ENCODE data around the gene NTN5. TPM values are rescaled to one million over a fixed set of nuclear protein-coding genes. Genes with fewer than 3 reads are reported as not detected.
A peak's percentile ranks its signal among the peaks of the same experiment; 100 is the strongest.

Gene NTN5
- total RNA-seq, 1 experiment from 2014 or later: 0.55 TPM

DNA sequence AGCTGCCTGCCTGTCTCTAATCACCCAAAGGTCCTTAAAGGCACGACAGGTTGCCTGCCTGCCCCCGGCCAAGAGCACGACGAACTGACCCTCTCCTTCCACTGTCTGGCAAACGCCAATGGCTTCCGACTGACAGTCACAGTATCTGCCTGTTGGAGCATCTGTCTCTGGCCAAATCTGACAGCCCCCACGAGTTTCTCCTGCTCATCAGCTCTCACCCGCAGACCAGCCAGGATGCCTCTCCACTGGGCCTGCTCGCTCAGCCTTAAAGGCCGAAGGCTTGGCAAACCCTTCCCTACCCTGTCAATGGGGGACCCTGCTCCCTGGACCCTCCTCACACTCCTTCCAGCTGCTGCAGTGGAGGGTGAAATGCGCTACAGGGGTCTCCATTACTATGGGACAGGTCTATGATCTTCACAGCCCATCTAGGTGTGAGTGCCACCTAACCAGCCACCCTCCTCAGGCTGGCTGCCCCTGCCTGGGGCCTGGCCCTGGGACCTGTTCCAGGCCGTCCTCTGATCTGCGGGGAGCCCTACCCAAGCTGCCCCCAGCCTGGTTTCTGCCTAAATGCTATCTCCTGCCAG lies 58.9 kb downstream of the NTN5 start:
- no peaks in the 10 kb centered on the region for H3K9me3 ChIP-seq (ENCODE audit: control insufficient read depth, low read depth, low read length)
- no peak overlapping the region for H2AK5ac ChIP-seq (ENCODE audit: insufficient read length, low read length)
- H3K56ac ChIP-seq (ENCODE audit: insufficient read length, low read depth, low read length): no peak overlapping the region
- no peaks in the 10 kb centered on the region for H4K20me1 ChIP-seq (ENCODE audit: control insufficient read depth, insufficient read depth, insufficient read length)
- H2BK20ac ChIP-seq (ENCODE audit: low read depth, low read length, poor library complexity, severe bottlenecking): no peak overlapping the region
- no peak overlapping the region for H3K27ac ChIP-seq (ENCODE audit: insufficient read length, low read depth, low read length)
- H3K23ac ChIP-seq (ENCODE audit: insufficient read length, low read depth, low read length): no peak overlapping the region
- H3K18ac ChIP-seq (ENCODE audit: insufficient read length, low read depth, low read length): no peak overlapping the region
- H3K27me3 Mint-ChIP-seq (ENCODE audit: low read depth): no peaks in the 10 kb centered on the region; the same call in 1 of the 2 replicates
- no peak overlapping the region for H2BK120ac ChIP-seq (ENCODE audit: low read depth, low read length, poor library complexity, severe bottlenecking)
- H2BK12ac ChIP-seq (ENCODE audit: insufficient read length, low read depth, low read length): no peak overlapping the region
- peak overlapping the region; percentile 5 for H3K9ac ChIP-seq (ENCODE audit: extremely low read depth, insufficient read length, low read length)
- H3K4me2 ChIP-seq (ENCODE audit: insufficient read depth, insufficient read length, low read length): no peak overlapping the region
- peaks cover 36 to 56% (median 50%) of the 10 kb centered on the region in 3 experiments for H3K36me3 Mint-ChIP-seq (ENCODE audit: insufficient read depth in 1 of 3, low read depth in 3 of 3)
- H3K23me2 ChIP-seq (ENCODE audit: insufficient read length, low read depth, low read length, poor library complexity, severe bottlenecking): peaks cover 5% of the 10 kb centered on the region
- peak overlapping the region; percentile 44; the same call in 1 of the 2 replicates for H3K14ac ChIP-seq (ENCODE audit: insufficient read depth, low read length)
- no peak overlapping the region for H3K4ac ChIP-seq (ENCODE audit: low read depth, low read length)
- no peaks in the 10 kb centered on the region for H3K27me3 ChIP-seq (ENCODE audit: insufficient read depth, low read length)
- WGBS (ENCODE audit: extremely low coverage, insufficient read length, low lambda C conversion rate): no CpG with 5 or more reads among the region's 13 CpGs
- H4K91ac ChIP-seq (ENCODE audit: insufficient read length, low read depth, low read length): no peak overlapping the region
- peaks cover 3% of the 10 kb centered on the region; the same call in 1 of the 2 replicates for H3K4me1 ChIP-seq (ENCODE audit: insufficient read depth, low read length)
- H3K9me3 Mint-ChIP-seq: no peaks in the 10 kb centered on the region; a peak in 1 of 5 replicates
- DNase-seq: no peak
- H3K27ac Mint-ChIP-seq: peak overlapping the region; percentile 96 to 98 (median 97)
- peaks cover 18% of the 10 kb centered on the region for H3K79me2 ChIP-seq (ENCODE audit: insufficient read depth, low read length)
- no peak overlapping the region for H2BK5ac ChIP-seq (ENCODE audit: insufficient read length, low read length)
- H3K4me1 Mint-ChIP-seq: peaks cover 30 to 46% of the 10 kb centered on the region in 2 experiments
- TF ChIP-seq, protein P1, sequence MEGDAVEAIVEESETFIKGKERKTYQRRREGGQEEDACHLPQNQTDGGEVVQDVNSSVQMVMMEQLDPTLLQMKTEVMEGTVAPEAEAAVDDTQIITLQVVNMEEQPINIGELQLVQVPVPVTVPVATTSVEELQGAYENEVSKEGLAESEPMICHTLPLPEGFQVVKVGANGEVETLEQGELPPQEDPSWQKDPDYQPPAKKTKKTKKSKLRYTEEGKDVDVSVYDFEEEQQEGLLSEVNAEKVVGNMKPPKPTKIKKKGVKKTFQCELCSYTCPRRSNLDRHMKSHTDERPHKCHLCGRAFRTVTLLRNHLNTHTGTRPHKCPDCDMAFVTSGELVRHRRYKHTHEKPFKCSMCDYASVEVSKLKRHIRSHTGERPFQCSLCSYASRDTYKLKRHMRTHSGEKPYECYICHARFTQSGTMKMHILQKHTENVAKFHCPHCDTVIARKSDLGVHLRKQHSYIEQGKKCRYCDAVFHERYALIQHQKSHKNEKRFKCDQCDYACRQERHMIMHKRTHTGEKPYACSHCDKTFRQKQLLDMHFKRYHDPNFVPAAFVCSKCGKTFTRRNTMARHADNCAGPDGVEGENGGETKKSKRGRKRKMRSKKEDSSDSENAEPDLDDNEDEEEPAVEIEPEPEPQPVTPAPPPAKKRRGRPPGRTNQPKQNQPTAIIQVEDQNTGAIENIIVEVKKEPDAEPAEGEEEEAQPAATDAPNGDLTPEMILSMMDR (conservative IDR thresholded peaks at IDR 0.05): no peak
- H3K4me3 Mint-ChIP-seq: peak overlapping the region; percentile 42 to 68; a peak in 3 of 5 replicates
- no peak overlapping the region for H4K5ac ChIP-seq (ENCODE audit: insufficient read length, low read depth, low read length)
- no peak overlapping the region for H2BK15ac ChIP-seq (ENCODE audit: low read depth, low read length)
- H2AFZ ChIP-seq (ENCODE audit: low read length): no peak overlapping the region
- H3T11ph ChIP-seq (ENCODE audit: low read length): no peak overlapping the region
- no peak overlapping the region for H4K8ac ChIP-seq (replicated peaks; ENCODE audit: insufficient read length, low read depth, low read length)
- peaks cover 4% of the 10 kb centered on the region for H3K79me1 ChIP-seq (ENCODE audit: insufficient read depth, low read depth, low read length, poor library complexity, severe bottlenecking)
